ENCODE results near the gene ASGR2. TPM values are rescaled to one million over a fixed set of nuclear protein-coding genes. Genes with fewer than 3 reads are reported as not detected.

ASGR2 gene
- total and polyA plus RNA-seq, 8 donors: 0.73 to 2.2 (median 1.4) TPM; not detected in 5

- H3K4me1 ChIP-seq: peaks cover 0 to 7% (median 0%) of the 10 kb centered on the region in 4 donors
- no peak for TF ChIP-seq CTCF (IDR thresholded peaks at IDR 0.05)
- TF ChIP-seq POLR2A (IDR thresholded peaks at IDR 0.05): no peak
- TF ChIP-seq POLR2AphosphoS5 (IDR thresholded peaks at IDR 0.05): no peak
- no peak for TF ChIP-seq EP300 (IDR thresholded peaks at IDR 0.05)
- no peak overlapping the region for H3K27ac ChIP-seq
- no peaks in the 10 kb centered on the region for H3K9me3 ChIP-seq
- no peak for DNase-seq
- WGBS, 5 donors: 64 to 75% (median 70%) methylated on average over 11 of the region's 11 CpGs
- no peak overlapping the region for H3K4me3 ChIP-seq
- intact Hi-C loops (cut with DNase I; ENCODE audit: low total_unique reads): no loop called here
- peaks cover 0 to 33% (median 5%) of the 10 kb centered on the region in 3 donors for H3K27me3 ChIP-seq
- H3K36me3 ChIP-seq: no peaks in the 10 kb centered on the region
Measured at GRCh38 chr17:7144213-7144612, 29.6 kb upstream of the ASGR2 start.

DNA sequence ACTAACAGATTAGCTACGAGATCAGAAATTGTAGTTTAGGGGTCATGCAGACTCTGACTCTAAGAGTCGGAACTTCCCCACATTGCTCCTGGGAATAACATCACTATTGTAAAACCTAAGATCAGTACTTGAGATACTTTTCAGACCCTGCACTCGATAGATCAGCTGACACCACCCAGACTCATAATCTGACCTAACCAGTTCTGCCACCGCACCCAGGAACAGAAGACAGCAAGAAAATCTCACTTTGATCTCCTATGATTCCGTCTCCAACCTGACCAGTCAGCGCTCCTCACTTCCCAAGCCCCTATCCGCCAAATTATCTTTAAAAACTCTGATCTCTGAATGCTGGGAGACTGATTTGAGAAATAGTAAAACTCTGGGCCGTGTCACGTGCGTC, 27.2 kb upstream of the ASGR2 start:
- intact Hi-C loops (cut with DNase I; ENCODE audit: low total_unique reads): no loop called here
- H3K4me1 ChIP-seq: peaks cover 0 to 7% (median 0%) of the 10 kb centered on the region in 4 donors
- 30 to 64% (median 38%) methylated on average over 10 of the region's 10 CpGs for WGBS, 5 donors
- no peaks in the 10 kb centered on the region for H3K9me3 ChIP-seq
- no peak overlapping the region for H3K27ac ChIP-seq
- H3K4me3 ChIP-seq: no peak overlapping the region
- TF ChIP-seq EP300 (IDR thresholded peaks at IDR 0.05) (no peak), POLR2A (IDR thresholded peaks at IDR 0.05) (no peak), CTCF (IDR thresholded peaks at IDR 0.05) (no peak), POLR2AphosphoS5 (IDR thresholded peaks at IDR 0.05) (no peak)
- DNase-seq: peak; percentile 50 to 78
- peaks cover 0 to 57% (median 14%) of the 10 kb centered on the region in 3 donors for H3K27me3 ChIP-seq
- no peaks in the 10 kb centered on the region for H3K36me3 ChIP-seq

- H3K27ac ChIP-seq: no peak overlapping the region
- no peak overlapping the region for H3K4me3 ChIP-seq
- no peaks in the 10 kb centered on the region for H3K9me3 ChIP-seq
- 58 to 76% (median 69%) methylated on average over 8 to 10 of the region's 10 CpGs for WGBS, 5 donors
- TF ChIP-seq EP300 (IDR thresholded peaks at IDR 0.05): no peak
- no peak for TF ChIP-seq POLR2AphosphoS5 (IDR thresholded peaks at IDR 0.05)
- TF ChIP-seq CTCF (IDR thresholded peaks at IDR 0.05): no peak
- no peak for TF ChIP-seq POLR2A (IDR thresholded peaks at IDR 0.05)
- no peaks in the 10 kb centered on the region for H3K36me3 ChIP-seq
- H3K27me3 ChIP-seq: peaks cover 0 to 75% (median 14%) of the 10 kb centered on the region in 3 donors
- H3K4me1 ChIP-seq: peaks cover 0 to 17% (median 5%) of the 10 kb centered on the region in 4 donors
- peak in 1 of 2 donors; percentile 30 for DNase-seq
- intact Hi-C loops (cut with DNase I; ENCODE audit: low total_unique reads): no loop called here
Measured at GRCh38 chr17:7139400-7139799, 24.8 kb upstream of the ASGR2 start.

DNA sequence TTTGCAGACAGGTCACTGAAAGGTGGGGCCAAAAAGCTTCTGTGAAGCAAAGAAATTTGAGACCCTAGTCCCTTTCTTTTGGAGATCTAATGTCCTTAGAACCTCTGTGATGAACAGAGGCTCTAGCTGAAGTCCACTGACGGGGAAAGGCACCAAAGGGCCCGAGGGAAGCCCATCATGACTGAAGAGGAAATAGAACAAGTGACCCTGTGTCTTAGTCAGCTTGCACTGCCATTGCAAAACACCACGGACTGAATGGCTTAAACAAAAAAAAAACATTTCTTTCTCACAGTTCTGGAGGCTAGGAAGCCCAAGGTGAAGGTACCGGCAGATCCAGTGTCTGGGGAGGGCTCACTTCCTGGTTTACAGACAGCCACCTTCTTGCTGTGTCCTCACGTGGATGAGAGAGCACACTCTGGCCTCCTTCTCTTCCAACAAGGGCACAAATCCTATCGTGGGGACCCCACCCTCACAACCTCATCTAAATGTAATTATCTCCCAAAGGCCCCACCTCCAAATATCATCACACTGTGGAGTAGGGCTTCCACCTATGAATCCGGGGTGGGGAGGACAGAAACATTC, 24.3 kb upstream of the ASGR2 start:
- intact Hi-C loops (cut with DNase I; ENCODE audit: low total_unique reads): no loop called here
- H3K4me1 ChIP-seq: peaks cover 0 to 17% (median 5%) of the 10 kb centered on the region in 4 donors
- no peak for DNase-seq
- TF ChIP-seq POLR2A (IDR thresholded peaks at IDR 0.05) (no peak), POLR2AphosphoS5 (IDR thresholded peaks at IDR 0.05) (no peak), EP300 (IDR thresholded peaks at IDR 0.05) (no peak), CTCF (IDR thresholded peaks at IDR 0.05) (no peak)
- 64 to 75% (median 65%) methylated on average over 7 of the region's 7 CpGs for WGBS, 5 donors
- no peaks in the 10 kb centered on the region for H3K36me3 ChIP-seq
- no peak overlapping the region for H3K4me3 ChIP-seq
- no peak overlapping the region for H3K27ac ChIP-seq
- H3K27me3 ChIP-seq: peaks cover 0 to 81% (median 14%) of the 10 kb centered on the region in 3 donors
- no peaks in the 10 kb centered on the region for H3K9me3 ChIP-seq

Data from stomach (tissue), 9 donors.